H1 (cell line): Measurements from ENCODE around the gene RANBP17. TPM values are rescaled to one million over a fixed set of nuclear protein-coding genes. Genes with fewer than 3 reads are reported as not detected.

Source experiments
- CTCF ChIA-PET: fragments of 300-600 bp; sonication (Branson Sonifier 250); formaldehyde crosslinking; loops from one replicate; lab custom pipeline; 2021; ENCODE audit not compliant: partially characterized antibody; lab: Charles Lee
- POLR2A ChIA-PET: fragments of 300-600 bp; sonication (Branson Sonifier 250); formaldehyde crosslinking; loops from one replicate; lab custom pipeline; 2021; ENCODE audit warnings: inconsistent platforms; ENCODE audit not compliant: partially characterized antibody; lab: Charles Lee
- DNase-seq, 2 experiments: peaks; one replicate each; pipeline versions ENCODE4 v3.0.0 to v3.0.0-alpha.2; 2010 to 2022; ENCODE audit warnings: low spot score in 2 of 2, low read depth in 1 of 2, mixed read lengths in 1 of 2
- FAIRE-seq: peaks from 2 replicates; lab custom pipeline; 2011; peaks lifted over from hg19 to GRCh38; lab: Jason Lieb, UNC
- H2AFZ ChIP-seq: 2 replicates; pipeline ENCODE4 v1.8.1; 2012; ENCODE audit warnings: low read length, inconsistent platforms
- H2AK5ac ChIP-seq: 2 replicates; pipeline ENCODE4 v1.6.1; 2013; ENCODE audit warnings: low read depth, low read length
- H2BK120ac ChIP-seq: replicated peaks from 2 replicates; pipeline ENCODE3; 2013; ENCODE audit warnings: low read depth, low read length, inconsistent platforms
- H2BK12ac ChIP-seq: 2 replicates; pipeline ENCODE4 v1.6.1; 2013; ENCODE audit warnings: low read depth, low read length
- H2BK15ac ChIP-seq: 2 replicates; pipeline ENCODE4 v1.6.1; 2013; ENCODE audit warnings: low read length
- H2BK20ac ChIP-seq: 2 replicates; pipeline ENCODE4 v1.6.1; 2013; ENCODE audit warnings: low read length
- H2BK5ac ChIP-seq: 2 replicates; pipeline ENCODE4 v1.6.1; 2013; ENCODE audit warnings: low read depth, low read length
- H3K14ac ChIP-seq: 2 replicates; pipeline ENCODE4 v1.6.1; 2013; ENCODE audit warnings: inconsistent platforms; ENCODE audit not compliant: insufficient read length
- H3K18ac ChIP-seq: 2 replicates; pipeline ENCODE4 v1.6.1; 2013; ENCODE audit warnings: low read length; ENCODE audit errors: extremely low read depth
- H3K23ac ChIP-seq: 2 replicates; pipeline ENCODE4 v1.6.1; 2013; ENCODE audit warnings: inconsistent platforms; ENCODE audit not compliant: insufficient read length
- H3K23me2 ChIP-seq: 2 replicates; pipeline ENCODE4 v1.6.1; 2013; ENCODE audit warnings: low read depth, low read length
- H3K27ac ChIP-seq: 2 replicates; pipeline ENCODE4 v1.6.1; 2011; ENCODE audit warnings: low read depth, low read length, inconsistent platforms
- H3K27me3 ChIP-seq, 4 experiments: replicated peaks in 1 of 4; 1 replicate in 1 of 4; 2 replicates in 3 of 4; pipeline versions ENCODE4 v1.6.1 to v1.8.1; 2011 to 2013; ENCODE audit warnings: low read length in 3 of 4, mild to moderate bottlenecking in 3 of 4, inconsistent platforms in 2 of 4, mixed read lengths in 2 of 4, moderate library complexity in 1 of 4; ENCODE audit not compliant: control insufficient read depth in 3 of 4, insufficient read depth in 3 of 4; ENCODE audit errors: extremely low read depth in 1 of 4
- H3K36me3 ChIP-seq, 4 experiments: 2 replicates each; pipeline versions ENCODE4 v1.6.1 to v1.8.1; 2011 to 2013; ENCODE audit warnings: mild to moderate bottlenecking in 4 of 4, low read length in 3 of 4, moderate library complexity in 2 of 4, control low read depth in 1 of 4, inconsistent platforms in 1 of 4; ENCODE audit not compliant: insufficient read depth in 4 of 4, control insufficient read depth in 2 of 4
- H3K4ac ChIP-seq: replicated peaks from 2 replicates; pipeline ENCODE3; 2013; ENCODE audit warnings: low read length, low read depth, mixed read lengths, inconsistent platforms; ENCODE audit not compliant: insufficient read length
- H3K4me1 ChIP-seq, 4 experiments: replicated peaks in 1 of 4; 1 replicate in 1 of 4; 2 replicates in 3 of 4; pipeline versions ENCODE4 v1.6.1 to v1.8.1; 2011 to 2013; ENCODE audit warnings: low read length in 3 of 4, inconsistent platforms in 2 of 4, mixed read lengths in 1 of 4; ENCODE audit not compliant: insufficient read depth in 4 of 4, control insufficient read depth in 3 of 4
- H3K4me2 ChIP-seq, 2 experiments: 2 replicates each; pipeline versions ENCODE4 v1.6.1 to v1.8.1; 2011 to 2013; ENCODE audit warnings: low read depth in 2 of 2, low read length in 2 of 2, control low read depth in 1 of 2, inconsistent platforms in 1 of 2, mild to moderate bottlenecking in 1 of 2; ENCODE audit not compliant: insufficient read depth in 1 of 2
- H3K4me3 ChIP-seq, 4 experiments: fragments of 200-600, 300-600 bp in 1 of 4; sonication (generic), shearing (Covaris generic), sonication (Bioruptor Twin) in 1 of 4; 2 replicates each; pipeline versions ENCODE4 v1.5.1 to v1.8.1; 2011 to 2016; ENCODE audit warnings: low read length in 4 of 4, low read depth in 3 of 4, control low read depth in 2 of 4, inconsistent platforms in 2 of 4, mild to moderate bottlenecking in 2 of 4, mixed read lengths in 1 of 4, moderate library complexity in 1 of 4; ENCODE audit not compliant: insufficient read depth in 2 of 4; ENCODE audit errors: extremely low read depth in 1 of 4
- H3K56ac ChIP-seq: replicated peaks from 2 replicates; pipeline ENCODE3; 2013; ENCODE audit warnings: low read depth, mild to moderate bottlenecking, mixed read lengths, low read length, inconsistent platforms; ENCODE audit not compliant: insufficient read length
- H3K79me1 ChIP-seq: 2 replicates; pipeline ENCODE4 v1.6.1; 2013; ENCODE audit warnings: low read depth, low read length, control low read depth
- H3K79me2 ChIP-seq, 2 experiments: 2 replicates each; pipeline versions ENCODE4 v1.6.1 to v1.8.1; 2012 to 2013; ENCODE audit warnings: low read length in 2 of 2, mild to moderate bottlenecking in 2 of 2, inconsistent platforms in 1 of 2; ENCODE audit not compliant: insufficient read depth in 2 of 2, control insufficient read depth in 1 of 2
- H3K9ac ChIP-seq, 4 experiments: replicated peaks in 1 of 4; 1 replicate in 1 of 4; 2 replicates in 3 of 4; pipeline versions ENCODE4 v1.6.1 to v1.8.1; 2011 to 2013; ENCODE audit warnings: low read depth in 3 of 4, low read length in 3 of 4, control low read depth in 2 of 4, mild to moderate bottlenecking in 2 of 4, moderate library complexity in 2 of 4, inconsistent platforms in 1 of 4; ENCODE audit errors: extremely low read depth in 1 of 4
- H3K9me3 ChIP-seq, 2 experiments: 2 replicates each; pipeline versions ENCODE4 v1.6.1 to v1.8.1; 2012 to 2013; ENCODE audit warnings: mild to moderate bottlenecking in 2 of 2, moderate library complexity in 2 of 2, control low read depth in 1 of 2, inconsistent platforms in 1 of 2, low read depth in 1 of 2, low read length in 1 of 2, mixed read lengths in 1 of 2; ENCODE audit not compliant: insufficient read depth in 2 of 2
- H4K20me1 ChIP-seq, 2 experiments: replicated peaks in 1 of 2; 2 replicates each; pipeline versions ENCODE3 to v1.8.1; 2011 to 2013; ENCODE audit warnings: inconsistent platforms in 2 of 2, low read length in 2 of 2, mild to moderate bottlenecking in 1 of 2; ENCODE audit not compliant: insufficient read depth in 2 of 2, control insufficient read depth in 1 of 2
- H4K5ac ChIP-seq: 2 replicates; pipeline ENCODE4 v1.6.1; 2013; ENCODE audit warnings: low read length, low read depth, mixed read lengths, inconsistent platforms; ENCODE audit not compliant: insufficient read length
- H4K8ac ChIP-seq: 2 replicates; pipeline ENCODE4 v1.8.0; 2013; ENCODE audit warnings: mild to moderate bottlenecking, moderate library complexity, low read length, inconsistent platforms; ENCODE audit not compliant: insufficient read depth; ENCODE audit errors: extremely low read depth
- H4K91ac ChIP-seq: replicated peaks from 2 replicates; pipeline ENCODE3; 2013; ENCODE audit warnings: low read length, mixed read lengths, inconsistent platforms; ENCODE audit not compliant: insufficient read length
- ATF2 ChIP-seq: IDR thresholded peaks from 2 replicates; pipeline ENCODE4 v1.6.1; 2012; ENCODE audit warnings: low read length, inconsistent platforms
- BACH1 ChIP-seq: IDR thresholded peaks from 2 replicates; pipeline ENCODE4 v1.6.1; 2012; ENCODE audit warnings: low read length, improper control_type of control experiment
- CHD2 ChIP-seq: IDR thresholded peaks from 2 replicates; pipeline ENCODE4 v1.6.1; 2012; ENCODE audit warnings: low read length, improper control_type of control experiment
- CTBP2 ChIP-seq: IDR thresholded peaks from 2 replicates; pipeline ENCODE4 v1.7.0; 2011; ENCODE audit warnings: borderline replicate concordance, mild to moderate bottlenecking, moderate library complexity, mixed read lengths, low read length; ENCODE audit not compliant: insufficient read depth, insufficient read length
- EZH2 ChIP-seq: fragments of 200-600 bp; sonication (generic); IDR thresholded peaks from 2 replicates; pipeline ENCODE4 v1.7.1; 2012; ENCODE audit warnings: low read depth, mild to moderate bottlenecking, moderate library complexity, low read length, inconsistent platforms; ENCODE audit not compliant: severe bottlenecking
- GTF2F1 ChIP-seq: IDR thresholded peaks from 2 replicates; pipeline ENCODE4 v1.6.1; 2012; ENCODE audit warnings: low read depth, low read length, improper control_type of control experiment, borderline replicate concordance
- JUN ChIP-seq: IDR thresholded peaks from 2 replicates; pipeline ENCODE4 v1.6.1; 2011; ENCODE audit warnings: low read depth, mild to moderate bottlenecking, improper control_type of control experiment, low read length
- JUND ChIP-seq: IDR thresholded peaks from 2 replicates; pipeline ENCODE4 v1.6.1; 2011; ENCODE audit warnings: mild to moderate bottlenecking, improper control_type of control experiment, low read length
- POLR2A ChIP-seq, 2 experiments: IDR thresholded peaks; 1 replicate in 1 of 2; 2 replicates in 1 of 2; pipeline ENCODE4 v1.6.1; 2011; ENCODE audit warnings: low read depth in 2 of 2, low read length in 2 of 2, mild to moderate bottlenecking in 2 of 2; ENCODE audit errors: control extremely low read depth in 1 of 2
- RFX5 ChIP-seq: IDR thresholded peaks from 2 replicates; pipeline ENCODE4 v1.6.1; 2011; ENCODE audit warnings: low read depth, low read length, improper control_type of control experiment, borderline replicate concordance
- SP2 ChIP-seq: IDR thresholded peaks from 2 replicates; pipeline ENCODE4 v1.6.1; 2012; ENCODE audit warnings: mild to moderate bottlenecking, low read length, inconsistent platforms
- SRF ChIP-seq: IDR thresholded peaks from 2 replicates; pipeline ENCODE4 v1.6.1; 2011; ENCODE audit warnings: mild to moderate bottlenecking, low read depth, low read length, moderate library complexity
- TEAD4 ChIP-seq: IDR thresholded peaks from 2 replicates; pipeline ENCODE4 v1.6.1; 2012; ENCODE audit warnings: low read depth, low read length, inconsistent platforms, mixed read lengths
- ZNF274 ChIP-seq: IDR thresholded peaks from 2 replicates; pipeline ENCODE4 v1.7.0; 2012; ENCODE audit warnings: low read length, borderline replicate concordance; ENCODE audit errors: extremely low read depth
- WGBS, 2 experiments: shearing (Covaris generic) in 1 of 2; methylation state at CpG; one replicate each; pipeline versions ENCODE4 v1.1.6 to v1.1.7; 2013 to 2015; ENCODE audit warnings: low lambda C conversion rate in 2 of 2, mixed read lengths in 2 of 2, inconsistent platforms in 1 of 2, low coverage in 1 of 2, missing lambda C conversion rate in 1 of 2; ENCODE audit not compliant: insufficient replicate concordance in 2 of 2, insufficient coverage in 1 of 2, insufficient read length in 1 of 2; ENCODE audit errors: extremely low coverage in 1 of 2, missing lambda C conversion rate in 1 of 2; 5-methylcytosine and 5-hydroxymethylcytosine counted together
- polyA plus RNA-seq, 7 experiments: library from polyadenylated mRNA; depleted of rRNA in 3 of 7; stranded (reverse) in 5 of 7; unstranded in 2 of 7; fragments of >200 nt in 5 of 7; fragments of 200-250 nt in 2 of 7; gene quantifications; 1 replicate in 5 of 7; 2 replicates in 1 of 7; 4 replicates in 1 of 7; pipeline versions ENCODE4 v1.2.1 to v1.2.3, GENCODE V29; 2011 to 2013; ENCODE audit warnings: missing spikeins in 2 of 7, mixed read lengths in 2 of 7
- total RNA-seq: library from RNA; stranded (reverse); fragmentation: NEBNext Ultra II Directional; extraction: Animal tissue kit (Norgen Biotek cat#: 25700); gene quantifications from 2 replicates; pipeline ENCODE4 v1.2.1, GENCODE V29; 2021

The RANBP17 gene
- total and polyA plus RNA-seq, 2 of the 8 experiments (the other 6 are each of a cell fraction or from before 2014, with no cell fraction given), result 8.6 to 21.3 TPM

DNA sequence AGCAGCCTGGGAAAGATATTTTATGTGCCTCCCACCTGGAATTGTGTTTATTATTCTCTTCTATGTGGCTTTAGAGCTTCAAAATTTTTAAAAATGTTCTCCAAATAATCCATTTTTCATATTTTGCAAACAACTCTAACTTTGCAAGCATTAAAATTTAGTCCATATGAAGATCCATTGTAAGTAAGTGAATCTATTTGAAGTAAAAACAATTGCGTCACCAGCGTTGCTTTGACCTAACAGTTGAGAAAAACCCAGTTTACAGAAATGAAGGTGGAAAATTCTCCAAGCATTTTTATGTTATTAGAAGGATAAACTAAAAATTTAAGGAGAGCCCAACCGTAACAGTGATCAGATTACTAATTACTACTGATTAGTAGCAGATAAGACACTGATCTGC is 408.3 kb downstream of the RANBP17 start:
- Histone ChIP-seq H4K20me1 (no peaks in the 10 kb centered on the region), H3K9me3 (no peaks in the 10 kb centered on the region), H3K4me1 (no peaks in the 10 kb centered on the region), H2BK12ac (no peak overlapping the region), H4K5ac (no peak overlapping the region), H3K4me2 (no peak overlapping the region), H2BK20ac (no peak overlapping the region), H3K56ac (no peak overlapping the region), H3K23ac (no peak overlapping the region), H3K27ac (no peak overlapping the region), H3K9ac (no peak overlapping the region), H3K4ac (no peak overlapping the region), H3K23me2 (no peaks in the 10 kb centered on the region; the same call in 1 of the 2 replicates), H3K79me1 (no peaks in the 10 kb centered on the region), H2AK5ac (no peak overlapping the region), H3K79me2 (no peaks in the 10 kb centered on the region), H2BK5ac (no peak overlapping the region), H3K36me3 (no peaks in the 10 kb centered on the region), H4K91ac (no peak overlapping the region), H4K8ac (no peak overlapping the region), H3K14ac (no peak overlapping the region), H3K4me3 (no peak overlapping the region), H3K27me3 (no peaks in the 10 kb centered on the region), H2BK15ac (no peak overlapping the region), H2BK120ac (no peak overlapping the region), H3K18ac (no peak overlapping the region), H2AFZ (no peak overlapping the region)
- 94% methylated on average over 3 of the region's 3 CpGs; no CpG with 5 or more reads in 1 of the 2 experiments for whole genome bisulfite sequencing, 2 experiments
- ChIA-PET POLR2A (no interaction called here), CTCF (interaction anchor here (2.3 kb wide), 1 partner anchor 68 kb away, joined by 8 read pairs; no protein-coding TSS in a partner anchor)
- DNase-seq, result no peak
- FAIRE-seq, result no peak
- TF ChIP-seq GTF2F1 (no peak), BACH1 (no peak), SRF (no peak), TEAD4 (no peak), CTBP2 (no peak), ATF2 (no peak), JUN (no peak), CHD2 (no peak), JUND (no peak), RFX5 (no peak), POLR2A (IDR thresholded peaks at IDR 0.05; ENCODE audit: control extremely low read depth in 1 of 2, low read depth in 2 of 2, low read length in 2 of 2) (no peak), ZNF274 (no peak), EZH2 (no peak), SP2 (no peak)
